Activated T-helper 17 cell treated with anti-CD3 and anti-CD28 coated beads, Interleukin-2, amount 50 U/mL, for 72 hours (primary cell): Measurements from ENCODE around the gene GAK. TPM values are rescaled to one million over a fixed set of nuclear protein-coding genes. Genes with fewer than 3 reads are reported as not detected.
"Not testable (repeated sequence)": the region's sequence is repeated elsewhere in the genome, so short reads cannot be mapped to it uniquely, and the experiment has no call there.

Source experiments
- ATAC-seq: fragments of 150-1000 bp; cut with Tn5 transposase; replicated peaks from 2 replicates; pipeline ENCODE4 v1.10.0; 2021; ENCODE audit warnings: mild to moderate bottlenecking, moderate library complexity
- H3K27ac Mint-ChIP-seq: one replicate; pipeline ENCODE4 v1.8.0; 2022; ENCODE audit warnings: mixed read lengths
- H3K27me3 Mint-ChIP-seq: one replicate; pipeline ENCODE4 v1.8.0; 2022; ENCODE audit warnings: mixed read lengths
- H3K36me3 Mint-ChIP-seq: one replicate; pipeline ENCODE4 v1.8.0; 2022; ENCODE audit warnings: low read depth, mild to moderate bottlenecking, mixed read lengths
- H3K4me1 Mint-ChIP-seq: one replicate; pipeline ENCODE4 v1.8.0; 2022; ENCODE audit warnings: mixed read lengths
- H3K4me3 Mint-ChIP-seq: one replicate; pipeline ENCODE4 v1.8.0; 2022; ENCODE audit warnings: mild to moderate bottlenecking, mixed read lengths
- H3K9me3 Mint-ChIP-seq: one replicate; pipeline ENCODE4 v1.8.0; 2022; ENCODE audit warnings: mixed read lengths
- total RNA-seq, 2 donors: library from RNA; stranded (reverse); gene quantifications; one replicate each; pipeline ENCODE4 v1.2.3, GENCODE V29; 2022

GAK gene
- total RNA-seq: 100 to 1,000 TPM; 108 to 129 TPM

- no peaks in the 10 kb centered on the region for H3K9me3 Mint-ChIP-seq
- H3K36me3 Mint-ChIP-seq: peaks cover 24% of the 10 kb centered on the region
- H3K27me3 Mint-ChIP-seq: no peaks in the 10 kb centered on the region
- H3K27ac Mint-ChIP-seq: peak within 1 kb of the TSS; percentile 89
- H3K4me1 Mint-ChIP-seq: peaks cover 19% of the 10 kb centered on the region
- peak; percentile 97 for ATAC-seq
- peak within 1 kb of the TSS; percentile 94 for H3K4me3 Mint-ChIP-seq
These were observed at the start of gene GAK, which contains the start of gene TMEM175 for GRCh38 chr4:931960-932712. Gene GAK (minus strand): TSS chr4:932316. CDS start chr4:932187, 129 bp downstream. Gene TMEM175 (plus strand): TSS chr4:932460. CDS start chr4:947740, 15,280 bp downstream.

- Mint-ChIP-seq H3K27ac (no peak overlapping the region), H3K27me3 (no peaks in the 10 kb centered on the region), H3K4me1 (no peaks in the 10 kb centered on the region), H3K36me3 (no peaks in the 10 kb centered on the region), H3K9me3 (no peaks in the 10 kb centered on the region), H3K4me3 (no peak overlapping the region)
- ATAC-seq: no peak
These were observed 47.0 kb upstream of the GAK start for GRCh38 chr4:978957-979701.

DNA sequence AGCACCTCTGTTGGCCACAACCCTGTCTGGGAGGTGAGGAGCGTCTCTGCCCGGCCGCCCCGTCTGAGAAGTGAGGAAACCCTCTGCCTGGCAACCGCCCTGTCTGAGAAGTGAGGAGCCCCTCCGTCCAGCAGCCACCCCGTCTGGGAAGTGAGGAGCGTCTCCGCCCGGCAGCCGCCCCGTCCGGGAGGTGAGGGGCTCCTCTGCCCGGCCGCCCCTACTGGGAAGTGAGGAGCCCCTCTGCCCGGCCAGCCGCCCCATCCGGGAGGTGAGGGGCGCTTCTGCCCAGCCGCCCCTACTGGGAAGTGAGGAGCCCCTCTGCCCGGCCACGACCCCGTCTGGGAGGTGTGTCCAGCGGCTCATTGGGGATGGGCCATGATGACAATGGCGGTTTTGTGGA lies 43.9 kb upstream of the GAK start:
- H3K4me1 Mint-ChIP-seq, H3K9me3 Mint-ChIP-seq, ATAC-seq, H3K27me3 Mint-ChIP-seq, H3K36me3 Mint-ChIP-seq, H3K4me3 Mint-ChIP-seq, H3K27ac Mint-ChIP-seq: not testable (repeated sequence)

DNA sequence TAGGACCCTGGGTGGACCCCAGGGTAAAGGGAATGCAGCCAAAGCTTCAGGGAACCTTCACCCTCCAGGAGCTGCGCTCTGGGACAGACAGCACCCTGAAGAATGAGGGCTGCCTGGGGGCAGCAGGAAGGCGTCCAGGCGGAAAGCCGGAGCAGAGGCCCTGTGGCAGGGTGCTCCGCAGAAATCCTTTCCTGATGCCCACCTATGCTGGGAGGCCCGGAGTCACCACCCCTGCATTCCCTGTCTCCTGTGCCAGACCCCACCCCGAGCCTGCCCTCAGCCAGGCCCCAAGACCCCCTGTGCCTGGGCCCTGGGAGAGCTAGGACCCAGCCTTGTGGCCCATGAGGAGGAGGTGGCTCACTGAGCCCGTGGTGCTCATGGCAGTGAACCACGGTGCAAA lies 42.6 kb upstream of the GAK start:
- H3K9me3 Mint-ChIP-seq: no peaks in the 10 kb centered on the region
- H3K4me1 Mint-ChIP-seq: no peaks in the 10 kb centered on the region
- H3K27me3 Mint-ChIP-seq: no peaks in the 10 kb centered on the region
- no peak overlapping the region for H3K4me3 Mint-ChIP-seq
- H3K27ac Mint-ChIP-seq: no peak overlapping the region
- no peaks in the 10 kb centered on the region for H3K36me3 Mint-ChIP-seq
- ATAC-seq: no peak

- Mint-ChIP-seq H3K4me3 (peak within 1 kb of the TSS; percentile 19), H3K27ac (no peak within 1 kb of the TSS), H3K27me3 (no peaks in the 10 kb centered on the region), H3K4me1 (no peaks in the 10 kb centered on the region), H3K36me3 (no peaks in the 10 kb centered on the region), H3K9me3 (no peaks in the 10 kb centered on the region)
- ATAC-seq: peak; percentile 92
These were observed 41.6 kb upstream of the GAK start, which contains the start of gene DGKQ for GRCh38 chr4:973431-974397. Gene DGKQ (minus strand): TSS chr4:973569. CDS start chr4:973482, 87 bp downstream.

DNA sequence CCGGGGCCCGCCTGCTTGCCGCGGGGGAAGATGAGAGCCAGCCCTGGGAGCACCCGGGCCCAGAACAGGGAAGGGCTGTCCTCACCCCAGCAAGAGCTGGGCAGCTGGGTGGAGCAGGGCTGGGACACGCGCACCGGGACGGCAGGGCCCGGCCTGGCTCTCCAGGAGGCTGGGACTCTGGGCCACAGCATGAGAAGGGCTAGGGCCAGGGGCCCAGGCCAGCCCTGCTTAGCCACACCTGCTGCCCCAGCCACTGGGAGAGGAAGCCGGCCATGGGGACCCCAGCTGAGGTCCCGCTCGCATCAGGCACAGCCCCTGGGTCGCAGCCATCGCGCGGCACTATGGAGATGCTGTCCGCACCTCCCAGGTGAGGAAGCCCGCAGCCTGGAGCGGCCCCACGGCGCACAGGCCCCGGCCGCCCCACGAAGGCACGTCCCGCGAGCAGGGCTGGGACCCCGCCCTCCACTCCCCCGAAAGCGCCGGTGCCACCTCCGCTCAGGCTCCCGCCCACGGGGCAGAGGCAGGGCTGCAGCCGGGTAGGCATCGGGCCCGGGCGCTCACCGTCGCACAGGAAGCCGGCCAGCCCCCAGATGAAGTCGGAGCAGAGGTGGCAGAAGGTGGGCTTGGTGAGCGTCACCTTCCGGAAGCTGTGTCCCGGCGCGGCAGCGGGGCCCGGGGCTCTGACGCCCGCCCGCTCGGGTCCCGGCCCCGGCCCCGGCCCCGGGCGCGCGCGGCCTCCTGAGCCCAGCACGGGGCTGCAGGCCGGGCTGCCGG lies 40.7 kb upstream of the GAK start:
- H3K9me3 Mint-ChIP-seq: no peaks in the 10 kb centered on the region
- H3K4me1 Mint-ChIP-seq: no peaks in the 10 kb centered on the region
- H3K27me3 Mint-ChIP-seq: no peaks in the 10 kb centered on the region
- H3K27ac Mint-ChIP-seq: no peak overlapping the region
- H3K36me3 Mint-ChIP-seq: no peaks in the 10 kb centered on the region
- peak overlapping the region; percentile 19 for H3K4me3 Mint-ChIP-seq
- peak; percentile 56 for ATAC-seq

GRCh38 chr4:971666-972500 lies 39.8 kb upstream of the GAK start:
- ATAC-seq: no peak
- H3K4me1 Mint-ChIP-seq: no peaks in the 10 kb centered on the region
- H3K9me3 Mint-ChIP-seq: no peaks in the 10 kb centered on the region
- no peak overlapping the region for H3K27ac Mint-ChIP-seq
- H3K27me3 Mint-ChIP-seq: no peaks in the 10 kb centered on the region
- no peaks in the 10 kb centered on the region for H3K36me3 Mint-ChIP-seq
- H3K4me3 Mint-ChIP-seq: peak overlapping the region; percentile 19

DNA sequence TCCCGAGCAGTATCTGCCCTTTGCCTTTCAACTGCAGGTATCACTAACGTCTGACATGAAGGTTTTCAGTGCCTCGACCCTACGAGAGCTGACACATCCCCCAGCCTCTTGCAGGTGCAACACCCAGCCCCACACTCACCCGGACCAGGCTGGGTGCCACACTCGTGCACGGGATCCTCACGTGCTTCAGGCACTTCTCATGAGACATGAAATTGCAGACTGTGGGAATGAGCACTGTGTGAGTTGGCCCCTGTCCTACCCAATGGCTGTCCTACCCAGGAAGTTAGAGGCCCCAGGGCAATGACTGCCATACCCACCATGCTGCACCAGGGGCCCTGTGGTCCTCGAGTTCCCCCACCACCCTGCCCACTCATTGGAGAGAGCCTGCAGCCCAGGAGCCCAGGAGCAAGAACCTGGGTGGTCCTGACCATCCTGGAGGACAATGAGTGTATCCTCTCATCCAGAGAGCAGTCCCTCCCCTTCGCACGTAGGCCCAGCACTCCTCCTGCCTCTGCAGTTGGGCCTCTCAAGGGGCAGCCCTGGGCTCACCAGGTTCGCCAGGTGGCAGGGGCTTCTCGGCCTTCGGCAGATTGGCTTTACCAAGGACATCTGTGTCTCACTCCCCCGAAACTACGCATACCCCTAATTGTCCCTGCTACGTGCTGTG lies 38.9 kb upstream of the GAK start:
- Mint-ChIP-seq H3K4me1 (no peaks in the 10 kb centered on the region), H3K9me3 (no peaks in the 10 kb centered on the region), H3K4me3 (no peak overlapping the region), H3K36me3 (no peaks in the 10 kb centered on the region), H3K27ac (no peak overlapping the region), H3K27me3 (no peaks in the 10 kb centered on the region)
- no peak for ATAC-seq

- Mint-ChIP-seq H3K27ac (no peak overlapping the region), H3K4me3 (no peak overlapping the region), H3K27me3 (no peaks in the 10 kb centered on the region), H3K9me3 (no peaks in the 10 kb centered on the region), H3K36me3 (no peaks in the 10 kb centered on the region), H3K4me1 (no peaks in the 10 kb centered on the region)
- ATAC-seq: no peak
These were observed 38.1 kb upstream of the GAK start for GRCh38 chr4:970046-970745.

DNA sequence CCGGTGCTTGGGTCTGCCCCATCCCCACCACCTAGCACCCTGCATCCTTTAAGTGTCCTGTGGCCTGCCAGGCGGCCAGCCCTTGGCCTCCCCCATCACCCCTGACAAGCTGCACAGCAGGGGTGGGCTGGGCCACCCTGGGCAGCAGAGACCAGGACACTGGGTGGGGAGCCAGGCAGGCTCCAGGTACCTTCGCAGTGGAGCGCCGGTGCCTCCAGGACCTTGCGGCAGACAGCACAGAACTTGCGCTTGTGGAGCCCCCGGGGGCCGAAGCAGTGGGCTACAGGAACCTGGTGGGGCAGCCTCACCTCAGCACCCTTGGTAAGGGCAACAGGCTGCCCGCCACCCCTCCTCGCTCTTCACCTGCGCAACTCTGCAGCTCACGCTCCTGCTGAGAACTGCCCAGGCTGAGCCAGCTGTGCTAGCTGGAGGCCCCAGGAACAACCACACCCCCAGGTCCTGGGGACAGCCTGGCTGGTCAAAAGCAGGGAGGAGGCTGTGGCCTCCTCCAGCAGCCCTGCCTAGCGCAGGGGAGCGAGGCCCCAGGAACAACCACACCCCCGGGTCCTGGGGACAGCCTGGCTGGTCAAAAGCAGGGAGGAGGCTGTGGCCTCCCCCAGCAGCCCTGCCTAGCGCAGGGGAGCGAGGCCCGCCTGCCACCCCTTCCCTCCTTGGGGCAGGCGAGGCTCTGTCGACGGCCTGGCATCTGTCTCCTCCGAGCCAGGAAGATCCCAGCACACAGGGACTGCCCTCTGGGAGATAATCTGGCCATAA lies 36.7 kb upstream of the GAK start:
- no peaks in the 10 kb centered on the region for H3K36me3 Mint-ChIP-seq
- no peaks in the 10 kb centered on the region for H3K27me3 Mint-ChIP-seq
- no peak for ATAC-seq
- no peaks in the 10 kb centered on the region for H3K4me1 Mint-ChIP-seq
- H3K27ac Mint-ChIP-seq: no peak overlapping the region
- H3K4me3 Mint-ChIP-seq: no peak overlapping the region
- no peaks in the 10 kb centered on the region for H3K9me3 Mint-ChIP-seq

GRCh38 chr4:968221-968620 lies 36.1 kb upstream of the GAK start:
- Mint-ChIP-seq H3K36me3 (no peaks in the 10 kb centered on the region), H3K27ac (no peak overlapping the region), H3K9me3 (no peaks in the 10 kb centered on the region), H3K4me3 (no peak overlapping the region), H3K4me1 (no peaks in the 10 kb centered on the region), H3K27me3 (no peaks in the 10 kb centered on the region)
- no peak for ATAC-seq
